ENCODE data around the gene AKR1B1. TPM values are rescaled to one million over a fixed set of nuclear protein-coding genes. Genes with fewer than 3 reads are reported as not detected.

AKR1B1 gene
- total RNA-seq, 1 donor, result 542 TPM

DNA sequence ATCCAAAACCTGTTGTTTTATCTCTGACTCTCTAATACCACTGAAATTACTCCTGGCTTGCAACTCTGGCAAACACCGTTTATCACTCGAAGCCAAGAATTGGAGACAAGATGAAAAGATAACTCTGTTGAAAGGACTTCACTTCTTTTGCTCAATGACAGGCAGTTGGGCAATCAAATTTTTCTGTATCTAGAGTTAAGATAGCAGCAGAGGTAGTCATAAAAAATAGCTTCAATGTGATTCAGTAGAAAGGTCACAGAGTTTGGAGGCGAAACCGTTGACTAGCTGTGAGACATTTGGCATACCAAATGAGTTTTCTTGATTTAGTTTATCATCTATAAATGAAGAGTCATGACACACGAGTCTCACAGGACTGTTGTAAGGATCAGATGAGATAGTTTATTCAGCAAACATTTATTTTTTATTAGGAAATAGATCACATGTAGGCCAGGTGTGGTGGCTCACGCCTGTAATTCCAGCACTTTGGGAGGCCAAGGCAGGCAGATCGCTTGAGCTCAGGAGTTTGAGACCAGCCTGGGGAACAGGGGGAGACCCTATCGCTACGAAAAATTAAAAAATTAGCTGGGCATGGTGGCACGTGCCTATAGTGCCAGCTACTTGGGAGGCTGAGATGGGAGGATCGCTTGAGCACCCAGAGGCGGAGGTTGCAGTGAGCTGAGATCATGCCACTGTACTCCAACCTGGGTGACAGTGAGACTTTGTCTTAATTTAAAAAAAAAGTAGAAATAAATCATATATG is 23.6 kb downstream of the AKR1B1 start:
- TF ChIP-seq, protein P1, sequence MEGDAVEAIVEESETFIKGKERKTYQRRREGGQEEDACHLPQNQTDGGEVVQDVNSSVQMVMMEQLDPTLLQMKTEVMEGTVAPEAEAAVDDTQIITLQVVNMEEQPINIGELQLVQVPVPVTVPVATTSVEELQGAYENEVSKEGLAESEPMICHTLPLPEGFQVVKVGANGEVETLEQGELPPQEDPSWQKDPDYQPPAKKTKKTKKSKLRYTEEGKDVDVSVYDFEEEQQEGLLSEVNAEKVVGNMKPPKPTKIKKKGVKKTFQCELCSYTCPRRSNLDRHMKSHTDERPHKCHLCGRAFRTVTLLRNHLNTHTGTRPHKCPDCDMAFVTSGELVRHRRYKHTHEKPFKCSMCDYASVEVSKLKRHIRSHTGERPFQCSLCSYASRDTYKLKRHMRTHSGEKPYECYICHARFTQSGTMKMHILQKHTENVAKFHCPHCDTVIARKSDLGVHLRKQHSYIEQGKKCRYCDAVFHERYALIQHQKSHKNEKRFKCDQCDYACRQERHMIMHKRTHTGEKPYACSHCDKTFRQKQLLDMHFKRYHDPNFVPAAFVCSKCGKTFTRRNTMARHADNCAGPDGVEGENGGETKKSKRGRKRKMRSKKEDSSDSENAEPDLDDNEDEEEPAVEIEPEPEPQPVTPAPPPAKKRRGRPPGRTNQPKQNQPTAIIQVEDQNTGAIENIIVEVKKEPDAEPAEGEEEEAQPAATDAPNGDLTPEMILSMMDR (IDR thresholded peaks at IDR 0.05; ENCODE audit: insufficient read depth, low read depth, low read length), result no peak
- DNase-seq (ENCODE audit: low read depth), result peak; percentile 71
- H3K4me3 ChIP-seq (ENCODE audit: low read depth, low read length), result no peak overlapping the region

DNA sequence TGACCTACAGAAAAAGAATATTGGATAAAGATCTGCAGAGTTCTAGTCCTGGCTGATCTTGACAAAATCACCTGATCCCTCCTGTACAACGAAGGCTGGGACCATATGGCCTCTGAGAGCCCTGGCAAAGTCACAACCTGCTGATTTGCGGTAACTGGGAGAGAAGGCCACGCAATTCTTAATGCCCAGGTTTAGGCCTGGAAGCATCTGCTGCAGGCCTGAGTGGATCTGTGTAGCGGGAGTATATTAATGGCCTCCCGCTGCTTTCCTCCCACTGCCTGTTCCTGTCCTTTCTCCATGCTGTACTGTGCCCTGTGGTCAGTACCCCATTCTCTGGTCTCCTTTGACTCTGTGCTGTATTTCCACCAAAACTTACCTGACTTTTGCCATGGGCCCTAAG is 24.2 kb downstream of the AKR1B1 start:
- H3K4me3 ChIP-seq (ENCODE audit: low read depth, low read length), result no peak overlapping the region
- no peak for DNase-seq (ENCODE audit: low read depth)
- TF ChIP-seq, protein P1 (IDR thresholded peaks at IDR 0.05; ENCODE audit: insufficient read depth, low read depth, low read length), result no peak

DNA sequence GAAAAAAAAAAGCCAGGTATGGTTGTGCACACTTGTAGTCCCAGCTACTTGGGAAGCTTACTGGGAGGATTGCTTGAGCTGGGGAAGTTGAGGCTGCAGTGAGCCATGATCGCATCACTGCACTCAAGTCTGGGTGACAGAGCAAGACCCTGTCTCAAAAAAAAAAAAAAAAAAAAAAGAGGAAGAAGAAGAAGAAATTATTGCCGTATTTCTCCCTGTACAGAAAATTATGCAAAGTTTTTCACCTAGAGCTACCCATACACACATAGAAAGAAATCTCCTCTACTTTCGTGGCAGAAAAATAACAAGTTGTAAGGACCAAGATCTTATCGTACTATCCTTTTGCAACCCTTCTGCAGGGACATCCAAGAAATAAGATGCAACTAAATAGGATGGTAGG is 25.5 kb downstream of the AKR1B1 start:
- DNase-seq (ENCODE audit: low read depth), result no peak
- no peak overlapping the region for H3K4me3 ChIP-seq (ENCODE audit: low read depth, low read length)
- TF ChIP-seq, protein P1 (IDR thresholded peaks at IDR 0.05; ENCODE audit: insufficient read depth, low read depth, low read length), result no peak

DNA sequence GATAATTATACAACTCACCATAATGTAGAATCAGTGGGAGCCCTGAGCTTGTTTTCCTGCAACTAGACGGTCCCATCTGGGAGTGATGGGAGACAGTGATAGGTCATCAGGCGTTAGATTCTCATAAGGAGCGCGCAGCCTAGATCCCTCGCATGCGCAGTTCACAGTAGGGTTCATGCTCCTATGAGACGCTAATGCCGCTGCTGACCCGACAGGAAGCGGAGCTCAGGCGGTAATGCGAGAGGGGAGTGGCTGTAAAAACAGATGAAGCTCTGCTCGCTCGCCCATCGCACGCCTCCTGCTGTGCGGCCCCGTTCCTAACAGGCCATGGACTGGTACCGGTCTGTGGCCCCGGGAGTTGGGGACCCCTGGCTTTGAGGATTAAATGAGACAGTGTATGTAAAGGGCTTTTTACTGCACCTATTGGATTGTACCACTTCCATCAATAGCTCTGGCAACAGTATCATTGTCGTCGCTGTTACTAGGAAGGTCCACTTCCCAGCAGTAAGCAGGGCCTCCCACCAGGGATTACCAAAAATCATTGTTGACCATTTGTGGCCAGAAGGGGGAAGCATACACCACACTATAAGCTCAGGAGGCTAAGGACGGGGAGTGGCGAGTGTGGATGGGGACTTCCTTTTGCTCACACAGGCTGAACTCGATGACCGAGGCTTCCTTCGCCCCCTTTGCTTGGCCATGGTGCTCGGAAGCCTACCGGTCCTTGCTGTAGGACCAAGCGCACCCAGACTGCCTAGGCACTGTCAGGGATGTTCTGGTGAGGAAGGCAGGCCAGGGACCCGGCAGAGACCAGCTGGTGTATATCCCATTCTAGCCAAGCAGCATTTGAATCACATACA is 26.4 kb downstream of the AKR1B1 start:
- TF ChIP-seq, protein P1 (IDR thresholded peaks at IDR 0.05; ENCODE audit: insufficient read depth, low read depth, low read length), result peak; percentile 72
- peak; percentile 93 for DNase-seq (ENCODE audit: low read depth)
- H3K4me3 ChIP-seq (ENCODE audit: low read depth, low read length), result peak overlapping the region; percentile 54

DNA sequence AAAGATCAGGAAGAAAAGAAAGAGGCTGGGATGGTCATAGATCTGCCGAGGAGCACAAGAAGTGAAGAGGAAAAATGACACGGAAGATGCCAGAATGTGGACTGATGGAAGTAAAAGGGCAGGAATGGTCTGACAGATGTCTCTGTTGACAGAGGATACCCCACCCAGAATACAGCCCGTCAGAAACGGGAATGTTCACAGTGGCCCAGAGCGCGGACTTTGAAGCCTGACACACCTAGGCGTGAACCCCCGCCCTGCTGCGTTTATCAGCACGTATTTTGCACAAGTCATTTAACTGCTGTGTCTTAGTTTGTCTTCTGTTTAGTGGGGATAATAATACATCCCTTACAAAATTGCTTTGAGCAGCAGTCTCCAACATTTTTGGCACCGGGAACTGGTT is 27.1 kb downstream of the AKR1B1 start:
- TF ChIP-seq, protein P1 (IDR thresholded peaks at IDR 0.05; ENCODE audit: insufficient read depth, low read depth, low read length), result no peak
- peak overlapping the region; percentile 54 for H3K4me3 ChIP-seq (ENCODE audit: low read depth, low read length)
- no peak for DNase-seq (ENCODE audit: low read depth)

DNA sequence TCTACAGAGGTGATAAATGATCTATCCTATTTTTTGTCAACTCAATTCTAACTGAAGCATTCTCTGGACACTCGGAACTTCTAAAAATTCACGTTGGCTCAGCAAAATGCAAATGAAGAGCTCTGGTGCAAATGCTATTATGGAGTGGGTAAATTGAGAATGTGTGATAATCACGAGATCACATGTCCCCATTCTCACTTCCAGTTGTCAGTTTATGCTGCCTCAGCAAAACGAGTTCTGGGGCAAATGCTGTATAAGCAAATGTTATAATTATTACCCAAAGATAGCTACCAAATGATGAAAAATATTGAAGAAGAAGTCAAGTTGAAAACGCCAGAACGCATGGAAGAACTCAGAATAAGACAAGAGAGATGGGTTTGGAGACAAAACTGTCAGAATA is 29.4 kb downstream of the AKR1B1 start:
- no peak overlapping the region for H3K4me3 ChIP-seq (ENCODE audit: low read depth, low read length)
- TF ChIP-seq, protein P1 (IDR thresholded peaks at IDR 0.05; ENCODE audit: insufficient read depth, low read depth, low read length), result no peak
- no peak for DNase-seq (ENCODE audit: low read depth)
